ENCODE data around the gene SIGLEC12. TPM values are rescaled to one million over a fixed set of nuclear protein-coding genes. Genes with fewer than 3 reads are reported as not detected.
"Not testable (repeated sequence)": the region's sequence is repeated elsewhere in the genome, so short reads cannot be mapped to it uniquely, and the experiment has no call there.

The SIGLEC12 gene
- polyA plus RNA-seq, 1 donor from 2014 or later, result 1.1 TPM

- Mint-ChIP-seq H3K27me3 (peaks cover 2% of the 10 kb centered on the region), H3K9me3 (no peaks in the 10 kb centered on the region), H3K36me3 (no peaks in the 10 kb centered on the region), H3K27ac (no peak overlapping the region), H3K4me3 (no peak overlapping the region), H3K4me1 (peaks cover 5 to 8% (median 6%) of the 10 kb centered on the region in 3 donors)
Measured at GRCh38 chr19:51509823-51510660, 8.4 kb upstream of the SIGLEC12 start.

GRCh38 chr19:51508059-51508733, 6.6 kb upstream of the SIGLEC12 start:
- no peak overlapping the region for H3K27ac Mint-ChIP-seq
- H3K4me3 Mint-ChIP-seq, result no peak overlapping the region
- peaks cover 0 to 9% (median 1%) of the 10 kb centered on the region in 3 donors for H3K9me3 Mint-ChIP-seq
- peaks cover 4% of the 10 kb centered on the region for H3K36me3 Mint-ChIP-seq
- peaks cover 0 to 4% (median 3%) of the 10 kb centered on the region in 3 donors for H3K4me1 Mint-ChIP-seq
- H3K27me3 Mint-ChIP-seq, result peaks cover 2% of the 10 kb centered on the region

GRCh38 chr19:51507640-51508058, 6.0 kb upstream of the SIGLEC12 start:
- Mint-ChIP-seq H3K9me3 (peaks cover 0 to 9% (median 1%) of the 10 kb centered on the region in 3 donors), H3K36me3 (peaks cover 4% of the 10 kb centered on the region), H3K4me3 (no peak overlapping the region), H3K27me3 (no peaks in the 10 kb centered on the region), H3K27ac (no peak overlapping the region), H3K4me1 (peaks cover 0 to 5% (median 3%) of the 10 kb centered on the region in 3 donors)

GRCh38 chr19:51507192-51507591, 5.6 kb upstream of the SIGLEC12 start:
- H3K4me1 Mint-ChIP-seq, result peaks cover 0 to 5% (median 3%) of the 10 kb centered on the region in 3 donors
- no peak overlapping the region for H3K27ac Mint-ChIP-seq
- peaks cover 0 to 9% (median 1%) of the 10 kb centered on the region in 3 donors for H3K9me3 Mint-ChIP-seq

DNA sequence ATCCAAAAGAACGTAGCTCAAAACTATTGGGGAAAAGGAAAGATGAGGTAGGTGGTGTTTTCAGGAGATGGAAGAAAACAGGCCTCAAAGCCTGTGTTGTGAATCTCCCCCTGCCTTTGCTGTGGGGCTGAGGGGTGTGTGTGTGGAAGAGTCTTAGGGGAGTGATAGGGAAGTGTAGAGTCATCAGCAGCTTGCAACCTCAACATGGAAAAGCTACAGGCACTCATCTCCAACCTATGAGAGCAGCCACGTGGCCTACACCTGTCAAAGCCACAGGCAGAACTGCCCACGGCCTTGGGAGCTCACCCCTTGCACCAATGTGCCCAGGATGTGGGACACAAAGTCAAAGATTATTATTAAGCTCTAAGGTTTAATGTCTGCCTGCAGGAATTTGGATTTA, 4.3 kb upstream of the SIGLEC12 start:
- Mint-ChIP-seq H3K27ac (no peak overlapping the region), H3K4me3 (no peak overlapping the region), H3K36me3 (peaks cover 4% of the 10 kb centered on the region), H3K4me1 (peaks cover 6 to 11% (median 7%) of the 10 kb centered on the region in 3 donors), H3K9me3 (peaks cover 0 to 9% (median 1%) of the 10 kb centered on the region in 3 donors), H3K27me3 (peaks cover 2% of the 10 kb centered on the region)

More at GRCh38 chr19:51507192-51507591, 5.6 kb upstream of the SIGLEC12 start:
- H3K27me3 Mint-ChIP-seq, result no peaks in the 10 kb centered on the region
- H3K36me3 Mint-ChIP-seq, result peaks cover 4% of the 10 kb centered on the region
- no peak overlapping the region for H3K4me3 Mint-ChIP-seq

DNA sequence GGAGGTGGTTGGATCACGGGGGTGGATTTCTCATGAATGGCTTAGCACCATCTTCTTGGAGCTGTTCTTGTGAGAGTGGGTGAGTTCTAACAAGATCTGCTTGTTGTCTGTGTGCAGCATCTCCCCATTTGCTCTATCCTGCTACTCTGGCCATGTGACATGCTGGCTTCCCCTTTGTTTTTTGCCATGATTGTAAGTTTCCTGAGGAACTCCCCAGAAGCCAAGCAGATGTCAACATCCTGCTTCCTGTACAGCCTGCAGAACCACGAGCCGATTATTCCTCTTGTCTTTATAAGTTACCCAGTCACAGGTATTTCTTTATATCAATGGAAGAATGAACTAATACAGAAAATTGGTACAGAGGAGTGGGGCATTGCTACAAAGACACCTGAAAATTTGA, 2.3 kb upstream of the SIGLEC12 start:
- H3K36me3 Mint-ChIP-seq, result peaks cover 4% of the 10 kb centered on the region
- peaks cover 2% of the 10 kb centered on the region for H3K27me3 Mint-ChIP-seq
- peaks cover 6 to 8% (median 7%) of the 10 kb centered on the region in 3 donors for H3K4me1 Mint-ChIP-seq
- H3K27ac Mint-ChIP-seq, result no peak overlapping the region
- H3K4me3 Mint-ChIP-seq, result peak overlapping the region in 1 of 4 donors; percentile 27
- H3K9me3 Mint-ChIP-seq, result peaks cover 0 to 9% (median 1%) of the 10 kb centered on the region in 3 donors

DNA sequence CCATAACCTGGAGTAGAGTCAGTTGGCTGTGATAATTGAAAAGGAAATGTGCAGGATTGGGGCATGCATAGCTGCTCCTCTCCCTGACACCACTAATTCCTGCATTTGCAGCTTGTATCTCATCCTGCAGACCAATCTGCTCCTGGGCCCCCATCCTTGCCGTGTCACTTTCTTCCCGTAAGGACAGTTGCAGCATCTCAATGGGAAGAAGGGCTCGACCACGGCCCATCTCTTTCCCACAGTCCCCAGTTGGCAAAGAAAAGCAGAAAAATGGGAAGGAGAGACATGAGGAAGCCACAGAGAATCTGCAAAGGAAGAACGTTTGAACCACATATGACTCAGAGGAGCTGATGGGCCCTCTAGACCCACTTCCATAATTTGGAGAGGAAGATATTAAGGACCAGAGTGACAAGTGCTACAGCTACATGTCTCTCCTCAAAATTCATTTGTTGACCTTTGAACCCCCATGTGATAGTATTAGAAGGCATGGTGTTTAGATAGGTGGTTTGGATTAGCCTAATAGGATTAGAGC, 1.8 kb upstream of the SIGLEC12 start:
- Mint-ChIP-seq H3K27ac (no peak overlapping the region), H3K9me3 (peaks cover 0 to 9% (median 1%) of the 10 kb centered on the region in 3 donors), H3K27me3 (peaks cover 2% of the 10 kb centered on the region), H3K36me3 (peaks cover 4% of the 10 kb centered on the region), H3K4me1 (peaks cover 7 to 12% (median 8%) of the 10 kb centered on the region in 3 donors), H3K4me3 (no peak overlapping the region)

- not testable (repeated sequence) for H3K9me3 Mint-ChIP-seq, H3K27me3 Mint-ChIP-seq, H3K27ac Mint-ChIP-seq, H3K36me3 Mint-ChIP-seq, H3K4me3 Mint-ChIP-seq
- H3K4me1 Mint-ChIP-seq, result peaks cover 8 to 12% (median 11%) of the 10 kb centered on the region in 3 donors
Measured at GRCh38 chr19:51500931-51501330, 669 bp downstream of the SIGLEC12 start.

DNA sequence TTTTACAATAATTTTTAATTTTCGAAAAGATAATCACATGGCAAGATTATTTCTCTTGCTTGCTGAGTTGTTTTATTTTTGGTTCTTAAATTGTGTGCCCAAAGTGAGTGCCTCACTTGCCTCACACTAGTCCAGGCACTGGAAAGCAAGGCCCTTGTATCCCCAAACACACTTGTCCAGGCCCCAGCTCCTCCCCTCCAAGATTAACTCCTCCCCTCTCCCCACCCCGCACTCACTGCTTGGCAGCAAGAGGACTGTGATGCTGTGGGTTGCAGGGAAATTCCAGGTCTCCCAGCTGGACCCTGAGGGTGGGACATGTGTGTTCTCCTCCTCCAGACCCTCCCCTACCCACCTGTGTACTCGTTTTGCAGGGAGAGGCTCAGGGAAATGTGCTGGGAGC, 3.9 kb downstream of the SIGLEC12 start:
- Mint-ChIP-seq H3K27ac (no peak overlapping the region), H3K4me3 (no peak overlapping the region), H3K27me3 (peaks cover 3% of the 10 kb centered on the region), H3K36me3 (peaks cover 3% of the 10 kb centered on the region), H3K4me1 (peaks cover 10 to 12% (median 11%) of the 10 kb centered on the region in 3 donors), H3K9me3 (no peaks in the 10 kb centered on the region)

DNA sequence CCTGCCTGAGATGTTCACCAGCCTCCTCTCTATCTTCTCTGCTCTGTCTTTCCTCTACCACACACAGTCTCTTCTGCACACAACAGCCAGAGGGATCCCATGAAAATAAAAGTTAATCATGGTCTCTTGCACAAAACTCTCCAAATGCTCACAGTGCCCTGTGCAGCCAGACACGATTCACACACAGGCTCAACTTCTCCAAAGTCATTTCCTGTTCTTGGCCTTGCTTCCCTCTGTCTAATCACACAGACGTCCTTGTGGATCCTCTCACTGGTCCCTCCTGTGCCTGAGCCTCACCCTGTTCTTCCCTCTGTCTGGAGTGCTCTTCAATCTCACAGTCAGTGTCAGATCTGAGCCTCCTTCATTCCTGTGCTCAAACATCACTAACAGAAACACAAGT, 7.8 kb downstream of the SIGLEC12 start:
- Mint-ChIP-seq H3K36me3 (peaks cover 5% of the 10 kb centered on the region), H3K4me1 (peaks cover 3 to 5% (median 5%) of the 10 kb centered on the region in 3 donors), H3K27ac (no peak overlapping the region), H3K27me3 (peaks cover 10% of the 10 kb centered on the region), H3K9me3 (no peaks in the 10 kb centered on the region), H3K4me3 (no peak overlapping the region)

GRCh38 chr19:51491586-51491985, 10.0 kb downstream of the SIGLEC12 start:
- Mint-ChIP-seq H3K4me1 (peaks cover 0 to 3% (median 1%) of the 10 kb centered on the region in 3 donors), H3K27ac (no peak overlapping the region), H3K27me3 (peaks cover 12% of the 10 kb centered on the region), H3K9me3 (no peaks in the 10 kb centered on the region), H3K36me3 (peaks cover 5% of the 10 kb centered on the region), H3K4me3 (no peak overlapping the region)

- Mint-ChIP-seq H3K9me3 (peaks cover 0 to 3% (median 0%) of the 10 kb centered on the region in 3 donors), H3K4me1 (peaks cover 0 to 8% (median 4%) of the 10 kb centered on the region in 3 donors), H3K4me3 (no peak overlapping the region), H3K27ac (no peak overlapping the region), H3K36me3 (peaks cover 5% of the 10 kb centered on the region), H3K27me3 (peaks cover 12% of the 10 kb centered on the region)
Measured at GRCh38 chr19:51490676-51491075, 10.9 kb downstream of the SIGLEC12 start.

- Mint-ChIP-seq H3K27me3 (peaks cover 12% of the 10 kb centered on the region), H3K9me3 (peaks cover 0 to 3% (median 0%) of the 10 kb centered on the region in 3 donors), H3K4me1 (peaks cover 0 to 8% (median 4%) of the 10 kb centered on the region in 3 donors), H3K4me3 (no peak overlapping the region), H3K36me3 (peaks cover 5% of the 10 kb centered on the region), H3K27ac (no peak overlapping the region)
Measured at GRCh38 chr19:51489113-51489512, 12.5 kb downstream of the SIGLEC12 start.

DNA sequence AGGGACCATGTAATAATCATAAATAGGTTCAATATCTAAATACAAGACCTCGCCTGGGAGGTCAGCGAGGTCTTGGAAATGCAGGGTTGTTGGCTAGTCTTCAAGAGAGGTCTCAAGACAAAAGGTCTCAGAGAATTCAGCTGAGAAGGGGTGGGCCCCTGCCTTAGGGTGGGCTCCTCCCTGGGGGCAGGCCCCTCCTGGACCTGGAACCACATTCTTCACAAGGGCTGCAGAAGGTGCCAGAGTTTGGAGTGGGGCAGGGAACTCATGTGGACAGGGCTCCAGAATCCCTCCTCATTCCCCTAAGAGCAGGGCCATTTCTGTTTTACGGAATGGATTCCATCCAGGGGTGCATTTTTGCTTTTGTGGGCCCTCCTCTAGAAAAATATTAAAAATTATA, 13.1 kb downstream of the SIGLEC12 start:
- H3K36me3 Mint-ChIP-seq, result peaks cover 2% of the 10 kb centered on the region
- H3K9me3 Mint-ChIP-seq, result peaks cover 0 to 3% (median 0%) of the 10 kb centered on the region in 3 donors
- H3K27ac Mint-ChIP-seq, result no peak overlapping the region
- H3K27me3 Mint-ChIP-seq, result peaks cover 12% of the 10 kb centered on the region
- no peak overlapping the region for H3K4me3 Mint-ChIP-seq
- H3K4me1 Mint-ChIP-seq, result peaks cover 0 to 5% (median 4%) of the 10 kb centered on the region in 3 donors
